HG03571 (cell line): Measurements from ENCODE around the gene LPP.

Experiments
- ATAC-seq: cut with Tn5 transposase; IDR thresholded peaks from one replicate; pipeline ENCODE4 v1.9.1; 2021; ENCODE audit not compliant: unreplicated experiment

The LPP gene

DNA sequence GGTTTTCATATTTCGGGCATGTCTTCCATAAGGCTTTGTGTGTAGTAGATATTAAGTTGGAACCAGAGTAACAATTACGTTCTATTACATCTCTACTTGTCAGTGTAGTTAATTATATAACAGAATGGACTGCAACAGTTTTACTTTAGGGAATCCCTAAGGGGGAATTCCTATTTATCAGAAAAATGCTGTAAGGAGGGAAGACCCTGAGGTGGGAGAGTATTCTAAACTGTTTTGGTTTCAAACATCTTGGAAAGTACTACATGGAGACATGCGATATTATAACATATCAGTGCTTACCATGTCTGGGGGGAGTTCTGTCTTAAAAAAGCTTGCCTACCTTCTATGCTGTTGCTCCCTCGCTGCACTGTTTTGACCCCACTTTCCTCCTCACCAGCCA lies 238.1 kb downstream of the LPP start:
- ATAC-seq, result no peak

DNA sequence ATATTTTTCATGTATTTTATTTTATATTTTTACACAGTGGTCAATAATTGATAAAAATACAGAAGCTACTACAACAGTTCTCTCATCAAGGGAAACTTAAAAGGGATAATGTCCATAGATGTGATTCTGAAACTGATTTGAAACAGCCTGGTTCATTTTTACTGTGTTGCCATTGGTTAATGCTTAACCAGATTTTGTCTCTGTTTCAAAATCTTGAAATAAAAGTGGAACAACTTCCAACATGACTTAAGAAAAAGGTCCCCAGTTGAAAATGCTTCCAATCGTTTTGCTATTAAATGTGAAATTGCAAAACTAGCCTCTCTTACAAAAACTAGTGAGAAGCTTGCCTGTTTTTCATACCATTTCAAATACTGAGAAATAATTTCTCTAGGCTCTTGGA lies 240.7 kb downstream of the LPP start:
- ATAC-seq, result no peak

DNA sequence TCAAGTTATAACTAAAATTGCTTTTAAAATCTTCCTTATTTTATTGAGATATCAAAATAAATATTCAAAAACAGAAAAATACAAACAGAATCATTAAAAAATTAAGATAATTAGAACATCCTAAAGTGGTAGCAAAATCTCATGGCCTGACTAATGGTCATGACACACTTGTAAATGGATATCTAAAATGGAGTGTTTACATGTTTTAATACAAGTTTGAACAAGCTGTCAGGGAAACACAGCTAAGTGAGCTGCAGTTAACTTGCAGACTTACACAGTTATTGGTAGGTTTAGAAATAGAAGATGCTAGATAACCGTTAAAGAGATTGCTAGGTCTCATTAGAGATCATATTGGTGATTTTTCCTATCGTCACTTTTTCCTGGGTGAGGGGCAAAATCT lies 242.3 kb downstream of the LPP start:
- no peak for ATAC-seq

DNA sequence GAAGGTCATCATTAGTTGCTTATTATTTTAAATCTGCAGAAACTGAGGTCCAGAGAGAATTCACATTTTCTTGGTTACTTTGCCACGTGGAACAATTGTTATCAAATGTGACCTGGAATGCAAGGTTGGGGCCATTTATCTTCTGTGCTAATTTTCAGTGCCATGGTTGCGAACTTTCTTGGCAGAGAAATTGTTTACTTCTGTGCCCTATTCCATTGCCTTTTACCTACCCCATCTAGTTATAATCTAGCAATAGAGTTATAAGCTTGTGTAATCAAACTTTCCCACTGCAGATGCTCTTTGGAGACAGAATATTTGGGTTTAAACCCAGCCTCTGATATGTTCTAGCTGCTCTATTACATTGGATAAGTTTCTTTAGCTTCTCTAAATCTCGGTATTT lies 242.9 kb downstream of the LPP start:
- no peak for ATAC-seq

DNA sequence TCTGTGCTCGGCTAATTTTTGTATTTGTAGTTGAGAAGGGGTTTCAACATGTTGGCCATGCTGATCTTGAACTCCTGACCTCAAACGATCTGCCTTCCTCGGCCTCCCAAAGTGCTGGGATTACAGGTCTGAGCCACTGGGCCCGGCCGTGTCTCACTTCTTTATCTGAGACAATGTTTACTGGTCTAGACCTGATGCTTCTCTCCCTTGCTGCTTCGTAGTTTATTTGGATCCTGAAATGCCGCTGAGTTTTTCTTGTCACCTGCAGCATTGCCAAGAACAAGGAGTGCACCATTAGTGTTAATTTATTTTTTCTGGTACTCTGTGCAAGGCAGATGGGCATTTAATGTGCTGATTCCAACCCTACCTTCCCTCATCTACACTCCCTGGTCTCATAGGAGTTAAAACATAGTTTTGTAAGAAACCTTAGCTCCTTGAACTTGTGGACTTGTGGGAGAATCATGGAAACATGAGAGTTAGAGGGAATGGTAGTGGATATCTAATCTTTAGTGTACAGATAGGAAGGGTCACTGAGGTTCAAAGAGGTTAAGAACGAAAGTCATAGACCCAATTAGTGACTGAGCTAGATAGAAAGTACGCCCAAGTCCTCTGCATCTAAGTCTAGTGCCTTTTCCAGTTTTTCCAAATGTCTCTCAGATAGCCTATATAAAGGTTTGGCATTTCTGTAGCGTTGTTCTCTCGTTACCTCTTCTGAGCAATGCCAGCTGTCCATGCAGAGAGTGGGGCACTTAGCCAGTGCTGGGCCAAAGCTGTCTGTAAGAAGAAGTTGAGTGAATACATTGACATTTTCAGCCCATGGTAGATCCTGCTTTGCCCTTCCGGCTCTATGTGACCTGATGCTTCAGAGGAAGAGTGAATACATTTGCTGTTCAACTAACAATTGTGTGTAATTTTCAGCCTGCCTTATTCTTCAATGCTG lies 244.1 kb downstream of the LPP start:
- no peak for ATAC-seq

DNA sequence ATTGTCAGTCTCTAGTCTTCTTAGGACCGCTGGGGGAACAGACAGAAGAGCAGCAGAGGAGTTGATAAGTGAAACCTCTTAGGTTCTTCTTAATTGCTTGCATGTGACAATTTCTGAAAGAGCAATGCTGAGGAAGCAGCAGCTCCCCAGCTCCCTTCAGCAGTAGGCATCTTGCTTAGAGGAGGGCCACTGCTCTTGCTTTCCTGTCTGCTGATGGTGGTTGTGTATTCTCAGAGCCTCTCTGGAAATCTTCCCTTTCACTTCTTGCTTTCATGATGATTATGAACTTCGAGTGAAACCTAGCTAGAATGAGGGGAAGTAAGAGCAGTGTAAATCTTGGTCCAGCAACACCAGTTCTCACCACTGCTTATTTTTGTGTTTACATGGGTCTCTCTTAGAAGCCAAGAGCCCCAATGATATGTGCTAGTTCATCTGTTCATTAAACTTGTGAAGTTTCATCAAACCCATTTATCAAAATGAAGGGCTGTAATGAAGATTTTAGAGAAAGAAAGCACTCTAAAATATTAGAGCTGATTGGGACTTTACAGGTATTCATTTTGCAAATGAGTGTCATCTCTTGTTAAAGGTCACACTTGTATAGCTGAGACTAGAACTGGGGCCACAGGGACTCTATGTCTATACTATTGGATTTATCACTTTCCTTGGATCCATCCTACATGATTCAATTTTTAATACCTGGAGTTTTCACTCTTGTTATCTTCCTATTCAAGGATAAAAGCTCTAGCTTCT lies 246.7 kb downstream of the LPP start:
- peak; percentile 95 for ATAC-seq

DNA sequence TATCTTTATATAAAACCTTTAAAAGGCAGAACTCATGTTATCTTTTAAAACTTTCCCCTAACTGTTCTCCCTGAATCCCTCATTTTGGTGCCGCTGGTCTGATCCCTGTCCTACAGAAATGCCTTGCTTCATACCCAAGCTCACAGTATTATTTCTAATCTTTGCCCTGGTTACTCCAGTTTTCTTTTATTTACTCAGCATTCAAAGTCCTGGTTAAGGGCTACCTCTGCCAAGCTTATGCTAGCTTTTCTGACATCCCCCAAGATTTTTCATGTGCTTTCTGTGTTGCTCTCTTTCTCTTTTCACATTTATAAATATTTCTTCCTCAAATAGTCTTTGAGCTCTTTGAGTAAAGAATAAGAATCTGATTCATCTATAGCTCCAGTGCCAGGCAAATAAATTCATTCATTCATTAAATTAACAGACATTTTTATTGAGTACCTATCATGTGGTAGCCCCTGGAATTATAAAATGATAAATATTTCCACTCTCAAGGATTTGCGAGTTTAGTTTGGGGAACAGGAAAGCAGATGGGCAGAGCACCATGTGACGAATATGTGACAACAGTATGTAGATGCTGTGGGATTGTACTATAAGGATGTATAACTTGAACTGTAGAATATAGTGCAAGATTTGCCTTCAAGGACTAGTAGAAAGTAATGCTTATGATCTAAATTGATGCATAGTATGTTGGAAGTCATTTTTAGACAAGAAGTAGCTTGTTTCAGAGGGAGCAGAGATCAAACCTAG lies 247.5 kb downstream of the LPP start:
- no peak for ATAC-seq

DNA sequence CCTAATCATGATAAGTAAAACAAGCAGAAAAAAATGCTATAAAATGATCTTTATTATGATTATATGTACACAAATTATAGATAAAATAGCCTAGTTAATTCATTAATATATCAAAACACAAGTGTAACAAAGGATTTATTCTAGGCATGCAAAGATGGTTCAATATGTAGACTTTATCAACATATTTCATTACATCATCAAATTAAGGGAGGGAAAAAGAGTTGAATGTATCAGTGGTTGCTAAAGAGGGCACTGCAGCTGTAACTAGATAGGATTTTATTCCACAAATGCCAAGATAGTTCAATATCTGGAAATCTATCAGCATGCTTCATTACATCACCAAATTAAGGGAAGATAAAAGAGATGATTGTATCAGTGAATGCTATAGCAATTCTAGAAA lies 248.3 kb downstream of the LPP start:
- ATAC-seq, result no peak

DNA sequence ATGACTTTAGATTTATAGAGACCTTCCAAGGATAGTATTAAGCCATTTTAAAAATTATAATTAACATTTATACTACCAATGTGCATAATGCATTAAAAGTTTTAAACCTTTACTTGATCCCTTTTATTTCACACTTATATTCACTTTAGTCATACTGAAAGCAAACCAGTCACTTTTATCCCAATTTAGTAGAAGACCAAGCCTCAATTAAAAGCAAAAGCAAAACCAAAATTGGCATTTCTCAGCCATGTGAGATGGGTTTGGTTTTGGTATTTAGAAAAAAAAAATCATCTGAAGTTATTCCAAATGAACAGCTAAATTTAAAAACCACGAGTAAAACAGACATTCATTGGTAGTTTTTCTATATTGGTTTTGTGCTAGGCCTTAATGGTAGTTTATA lies 249.4 kb downstream of the LPP start:
- no peak for ATAC-seq

DNA sequence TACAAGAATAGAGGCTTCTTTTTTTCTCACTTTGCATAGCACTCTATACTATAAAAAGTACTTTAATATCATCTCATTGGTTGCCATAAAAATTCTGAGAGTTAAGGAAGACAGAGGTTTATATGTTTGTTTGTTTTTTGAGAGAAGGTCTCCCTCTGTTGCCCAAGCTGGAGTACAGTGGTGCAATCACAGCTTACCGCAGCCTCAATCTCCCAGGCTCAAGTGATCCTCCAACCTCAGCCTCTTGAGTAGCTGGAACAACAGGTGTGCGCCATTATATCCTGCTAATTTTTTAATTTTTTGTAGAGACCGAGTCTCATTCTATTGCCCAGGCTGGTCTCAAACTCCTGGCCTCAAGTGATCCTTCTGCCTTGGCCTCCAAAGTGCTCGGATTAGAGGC lies 250.2 kb downstream of the LPP start:
- no peak for ATAC-seq

DNA sequence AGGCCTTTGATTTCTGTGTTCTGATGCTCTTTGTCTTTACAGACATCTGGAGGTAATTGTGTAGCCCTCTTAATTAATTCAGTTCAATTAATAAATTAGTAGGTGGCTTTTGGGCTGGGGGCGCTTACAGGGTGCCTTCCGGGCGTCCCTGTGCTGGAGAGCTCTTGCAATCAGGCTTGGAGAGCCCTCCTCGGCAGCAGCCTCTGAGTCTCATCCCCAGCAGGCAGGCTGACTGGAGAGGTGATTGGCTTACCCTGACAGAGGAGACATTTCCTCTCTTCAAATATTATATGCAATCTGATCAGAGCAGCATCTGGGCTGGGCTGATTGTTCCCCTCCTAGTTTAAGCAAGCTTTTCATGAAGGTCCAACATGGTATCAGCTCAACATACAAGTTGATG lies 250.7 kb downstream of the LPP start:
- no peak for ATAC-seq

DNA sequence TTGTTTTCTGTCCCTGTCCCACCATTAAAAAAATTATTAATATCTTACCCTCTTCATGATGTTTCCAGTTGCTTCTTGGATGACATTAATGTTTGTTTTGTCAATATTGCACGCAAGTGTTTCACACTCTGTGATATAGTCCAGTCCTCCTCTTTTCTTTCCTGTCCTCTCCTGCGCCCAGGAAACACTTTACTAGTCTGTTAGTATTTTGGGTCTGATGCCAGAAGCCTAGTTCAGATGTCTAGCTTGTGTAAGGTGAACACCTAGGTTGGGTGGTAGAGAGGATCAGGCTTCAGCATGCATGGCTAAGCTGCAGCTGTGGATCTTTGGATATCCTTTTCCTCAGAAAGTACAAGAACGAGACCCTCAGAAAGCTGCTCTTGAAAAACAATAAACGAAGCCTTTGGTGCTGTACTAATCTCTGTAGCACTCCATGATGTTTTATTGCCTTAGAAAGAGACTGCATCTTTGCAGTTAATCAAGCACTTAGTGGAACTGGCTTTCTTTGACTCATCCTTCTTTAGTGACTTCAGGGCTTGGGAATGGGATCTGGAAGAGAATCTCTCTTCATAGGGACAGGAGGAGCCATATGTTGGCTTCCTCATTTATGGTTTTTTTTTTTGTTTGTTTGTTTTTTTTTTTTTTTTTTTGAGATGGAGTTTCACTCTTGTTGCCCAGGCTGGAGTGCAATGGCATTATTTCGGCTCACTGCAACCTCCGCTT lies 253.4 kb downstream of the LPP start:
- no peak for ATAC-seq

DNA sequence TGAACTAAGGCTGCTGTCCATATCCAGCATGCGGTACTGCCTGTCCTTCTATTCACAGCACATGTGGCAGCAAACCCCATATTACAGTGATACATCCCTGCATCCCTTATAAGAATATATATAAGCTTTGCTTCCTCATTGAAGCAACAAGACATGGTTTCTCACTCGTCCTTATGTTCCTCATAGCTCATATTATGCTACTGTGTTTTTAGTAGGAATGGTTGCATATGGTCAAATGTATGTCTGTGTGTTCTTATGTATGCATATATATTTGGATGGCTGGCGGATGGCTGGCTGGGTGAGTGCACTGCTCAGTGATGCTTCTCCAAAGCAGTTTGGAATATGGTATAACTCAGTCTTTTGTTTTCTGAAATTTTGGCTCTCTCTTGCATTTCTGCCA lies 254.9 kb downstream of the LPP start:
- ATAC-seq, result no peak

DNA sequence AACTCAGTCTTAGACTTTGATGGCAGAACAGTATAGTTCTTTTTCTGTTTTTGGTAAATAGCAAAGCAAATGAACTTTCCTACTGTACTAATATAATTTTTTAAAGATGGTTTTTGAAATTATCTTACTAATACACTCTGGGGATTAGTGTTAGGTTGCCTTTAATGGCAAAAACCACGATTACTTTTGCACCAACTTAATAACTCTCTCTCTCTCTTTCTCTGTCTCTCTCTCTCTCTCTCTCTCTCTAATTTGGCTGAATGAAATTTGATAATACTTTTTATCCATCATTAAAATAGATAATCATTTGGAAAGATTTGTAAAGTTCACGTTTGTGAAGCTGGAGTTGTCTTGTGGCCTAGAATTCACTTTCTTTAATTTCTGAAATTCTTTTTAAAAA lies 257.8 kb downstream of the LPP start:
- ATAC-seq, result no peak

DNA sequence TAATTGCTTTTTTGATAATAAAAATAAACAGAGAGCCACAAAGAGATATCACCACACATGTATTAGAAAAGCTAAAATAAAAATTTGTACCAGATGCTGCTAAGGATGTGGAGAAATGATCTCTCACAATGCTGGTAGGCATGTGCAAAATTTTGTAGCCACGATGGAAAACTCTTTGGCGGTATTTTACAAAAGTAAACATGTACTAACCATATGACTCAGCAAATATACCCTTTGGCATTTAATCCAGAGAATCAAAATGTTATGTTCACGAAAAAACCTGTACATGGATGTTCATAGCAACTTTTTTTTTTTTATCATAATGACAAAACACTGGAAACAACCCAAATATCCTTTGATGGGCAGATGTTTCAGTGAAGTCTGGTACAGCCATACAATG lies 261.2 kb downstream of the LPP start:
- ATAC-seq, result no peak

DNA sequence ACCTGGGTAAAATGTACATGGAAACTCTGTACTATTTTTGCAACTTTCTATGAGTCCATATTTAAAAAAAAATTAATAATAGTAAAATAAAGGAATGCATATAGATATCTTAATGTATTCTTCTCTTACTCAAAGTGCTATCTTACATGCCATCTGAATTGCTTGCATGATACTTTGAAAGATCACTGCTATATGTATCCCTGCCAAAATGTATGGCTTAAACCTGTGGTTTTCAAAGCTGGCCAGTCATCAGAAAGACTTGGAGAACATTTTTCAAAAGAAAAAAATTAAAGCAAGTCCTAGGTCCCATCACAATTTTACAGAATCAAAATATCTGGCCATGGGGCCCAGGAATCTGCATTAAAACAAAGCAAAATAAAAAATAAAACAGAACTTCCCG lies 262.1 kb downstream of the LPP start:
- ATAC-seq, result no peak

DNA sequence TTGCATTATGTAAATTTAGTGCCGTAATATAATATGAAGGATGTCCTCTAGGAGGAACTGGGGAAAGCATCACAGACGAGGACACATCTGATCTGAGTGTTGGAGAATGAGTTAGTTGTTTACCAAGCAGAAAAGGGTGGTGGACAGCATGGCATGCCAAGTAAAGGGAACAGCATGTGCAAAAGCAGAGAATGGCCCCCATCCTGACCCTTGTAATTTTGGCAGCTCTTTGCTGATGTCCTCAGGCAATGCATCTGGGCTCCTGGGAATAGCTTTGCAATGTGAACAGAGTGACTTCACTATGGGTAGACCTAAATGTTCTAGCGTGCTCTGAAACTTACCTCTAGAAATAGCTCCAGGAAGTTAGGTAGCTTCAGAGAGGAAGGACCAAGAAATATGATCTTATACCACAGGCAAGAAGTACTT lies 263.3 kb downstream of the LPP start:
- no peak for ATAC-seq

DNA sequence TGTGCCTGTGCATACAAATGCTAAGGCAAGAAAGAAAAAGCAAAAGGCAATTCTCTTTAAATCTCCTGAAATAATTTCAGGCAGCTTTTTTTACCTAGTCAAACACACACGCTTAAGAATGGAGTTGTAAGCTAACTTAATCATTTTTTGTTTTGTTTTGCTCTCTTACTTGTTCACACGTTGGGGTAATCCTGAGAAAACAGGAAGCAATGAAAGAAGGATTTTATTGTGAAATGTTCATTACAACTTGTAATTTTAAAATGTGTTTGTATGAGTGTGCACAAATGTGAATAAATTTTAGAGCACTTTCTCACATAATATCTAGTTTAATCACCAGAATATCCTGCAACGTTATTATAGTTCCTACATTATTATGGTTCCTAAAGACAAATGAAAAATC lies 263.8 kb downstream of the LPP start:
- ATAC-seq, result no peak

DNA sequence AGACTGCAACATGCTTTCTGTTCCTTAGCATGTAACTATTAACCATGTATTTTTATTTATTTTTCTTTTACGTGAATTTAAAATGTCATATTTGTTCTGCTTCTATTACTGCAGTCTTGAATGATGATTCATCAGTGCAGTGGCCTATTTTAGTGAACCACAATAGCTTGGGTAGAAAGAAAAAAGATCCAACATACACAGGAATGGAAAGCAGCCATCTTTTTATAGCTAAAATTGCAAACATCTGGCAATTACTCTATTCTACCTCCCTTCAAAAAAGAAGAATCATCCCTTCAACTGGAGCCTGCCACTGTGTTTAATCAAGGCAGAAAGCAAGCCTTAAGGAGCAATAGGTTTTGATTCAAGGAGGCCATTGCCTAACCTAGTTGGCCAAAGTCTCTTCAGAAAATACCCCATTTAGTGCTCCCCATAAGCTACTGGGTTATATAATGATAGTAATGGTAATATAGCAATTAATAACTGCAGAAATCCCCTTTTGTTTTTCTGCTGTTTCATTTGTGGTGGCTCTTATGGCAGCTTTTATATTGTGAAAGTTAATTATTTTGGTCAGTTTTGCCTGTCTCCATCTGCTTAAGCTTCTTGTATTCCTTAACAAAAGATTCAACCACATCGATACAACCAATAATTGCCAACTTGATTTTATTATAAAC lies 267.3 kb downstream of the LPP start:
- ATAC-seq, result peak; percentile 36

DNA sequence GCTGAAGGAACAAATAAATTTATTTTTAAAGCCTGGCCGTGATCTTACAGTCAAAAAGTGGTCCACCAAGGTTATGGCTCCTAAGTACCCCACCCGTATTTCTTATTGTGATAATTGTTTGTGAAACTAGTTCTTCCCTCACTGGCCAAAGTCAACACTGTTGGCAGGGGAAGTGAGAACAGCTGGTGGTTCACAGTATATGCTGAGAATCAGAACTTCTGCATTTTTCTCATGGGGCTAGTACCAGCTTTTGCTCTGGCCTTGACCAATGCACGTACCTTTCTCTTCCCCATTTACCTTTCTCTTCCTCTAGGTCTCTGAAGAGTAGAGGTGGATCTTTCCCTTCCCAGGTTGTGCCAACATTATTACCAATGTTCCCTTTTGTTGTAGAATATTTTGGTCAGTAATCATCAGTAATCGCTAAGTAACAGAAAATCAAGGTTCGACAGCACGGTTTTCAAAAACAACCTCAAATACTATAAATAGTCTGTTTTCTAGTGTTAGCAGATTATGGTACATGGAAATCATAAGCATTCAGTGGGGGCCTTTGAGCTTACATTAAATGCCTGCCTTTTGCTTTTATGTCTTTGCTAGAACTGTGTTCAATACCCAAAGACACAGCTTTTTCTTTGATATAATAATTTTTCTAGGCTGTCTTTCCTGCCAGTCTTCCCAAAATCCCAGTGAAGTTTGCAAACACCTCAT lies 268.0 kb downstream of the LPP start:
- ATAC-seq, result peak; percentile 99
